Upper lobe of right lung (tissue), 1 donor: Measurements from ENCODE around the gene NMNAT2. TPM values are rescaled to one million over a fixed set of nuclear protein-coding genes. Genes with fewer than 3 reads are reported as not detected.
A peak's percentile ranks its signal among the peaks of the same experiment; 100 is the strongest.

ENCODE experiments used
- ATAC-seq: fragments of 200-7000 bp; cut with Tn5 transposase; one replicate; pipeline ENCODE4 v1.9.1; 2020; ENCODE audit warnings: mild to moderate bottlenecking, moderate library complexity
- DNase-seq: peaks from one replicate; pipeline ENCODE4 v3.0.0-alpha.2; 2020
- H3K27ac ChIP-seq: fragments of 200-600 bp; one replicate; pipeline ENCODE4 v1.8.0; 2022
- H3K27me3 ChIP-seq: fragments of 200-600 bp; one replicate; pipeline ENCODE4 v1.8.0; 2022; ENCODE audit warnings: mild to moderate bottlenecking
- H3K36me3 ChIP-seq: fragments of 200-600 bp; one replicate; pipeline ENCODE4 v1.8.0; 2022
- H3K4me1 ChIP-seq: fragments of 200-600 bp; one replicate; pipeline ENCODE4 v1.8.0; 2022
- H3K4me3 ChIP-seq: fragments of 200-600 bp; one replicate; pipeline ENCODE4 v1.8.0; 2022; ENCODE audit warnings: mild to moderate bottlenecking
- H3K9me3 ChIP-seq: fragments of 200-600 bp; one replicate; pipeline ENCODE4 v1.8.0; 2022
- intact Hi-C: fragments of 100-400 bp; cut with DNase I; formaldehyde crosslinking; loops from one replicate; pipeline ENCODE4 v1.11.0; 2022
- total RNA-seq: library from RNA; stranded (reverse); fragmentation: NEBNext Ultra II Directional; extraction: Animal tissue kit (Norgen Biotek cat#: 25700); gene quantifications from one replicate; pipeline ENCODE4 v1.2.1, GENCODE V29; 2021
- TF ChIP-seq, protein P1 (sequence below): fragments of 200-600 bp; IDR thresholded peaks from one replicate; pipeline ENCODE4 v1.8.0; 2022; ENCODE audit warnings: antibody characterized with exemption
- donor health status: DM: no; HTN: yes; CAD: no; lungs with severe emphysema.

The NMNAT2 gene
- total RNA-seq, 1 donor from 2014 or later = 0.38 TPM

DNA sequence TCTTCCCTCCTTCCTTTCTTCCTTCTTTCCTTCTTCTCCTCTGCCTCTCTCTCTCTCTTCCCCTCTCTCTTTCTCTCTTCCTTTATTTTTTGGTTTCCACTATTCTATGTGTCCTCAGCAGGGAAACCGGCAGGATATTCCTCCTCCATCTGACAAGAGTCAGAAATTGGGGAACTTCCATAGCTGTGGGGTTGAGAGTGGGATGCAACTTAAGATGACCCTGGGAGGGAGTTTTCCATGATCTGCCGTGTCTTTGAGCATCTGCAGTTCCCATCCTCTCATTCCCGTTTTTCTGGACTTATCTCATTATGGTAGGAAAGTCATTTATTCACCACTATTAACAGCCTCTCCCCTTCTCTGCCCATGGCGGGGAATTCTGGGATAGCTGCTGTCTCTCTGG lies 98.6 kb downstream of the NMNAT2 start:
- no peaks in the 10 kb centered on the region for H3K9me3 ChIP-seq
- H3K4me3 ChIP-seq = no peak overlapping the region
- TF ChIP-seq, protein P1, sequence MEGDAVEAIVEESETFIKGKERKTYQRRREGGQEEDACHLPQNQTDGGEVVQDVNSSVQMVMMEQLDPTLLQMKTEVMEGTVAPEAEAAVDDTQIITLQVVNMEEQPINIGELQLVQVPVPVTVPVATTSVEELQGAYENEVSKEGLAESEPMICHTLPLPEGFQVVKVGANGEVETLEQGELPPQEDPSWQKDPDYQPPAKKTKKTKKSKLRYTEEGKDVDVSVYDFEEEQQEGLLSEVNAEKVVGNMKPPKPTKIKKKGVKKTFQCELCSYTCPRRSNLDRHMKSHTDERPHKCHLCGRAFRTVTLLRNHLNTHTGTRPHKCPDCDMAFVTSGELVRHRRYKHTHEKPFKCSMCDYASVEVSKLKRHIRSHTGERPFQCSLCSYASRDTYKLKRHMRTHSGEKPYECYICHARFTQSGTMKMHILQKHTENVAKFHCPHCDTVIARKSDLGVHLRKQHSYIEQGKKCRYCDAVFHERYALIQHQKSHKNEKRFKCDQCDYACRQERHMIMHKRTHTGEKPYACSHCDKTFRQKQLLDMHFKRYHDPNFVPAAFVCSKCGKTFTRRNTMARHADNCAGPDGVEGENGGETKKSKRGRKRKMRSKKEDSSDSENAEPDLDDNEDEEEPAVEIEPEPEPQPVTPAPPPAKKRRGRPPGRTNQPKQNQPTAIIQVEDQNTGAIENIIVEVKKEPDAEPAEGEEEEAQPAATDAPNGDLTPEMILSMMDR = no peak
- ATAC-seq (no peak), DNase-seq (no peak)
- no peaks in the 10 kb centered on the region for H3K27me3 ChIP-seq
- intact Hi-C loops = no loop called here
- no peak overlapping the region for H3K27ac ChIP-seq
- no peaks in the 10 kb centered on the region for H3K36me3 ChIP-seq
- peaks cover 13% of the 10 kb centered on the region for H3K4me1 ChIP-seq

DNA sequence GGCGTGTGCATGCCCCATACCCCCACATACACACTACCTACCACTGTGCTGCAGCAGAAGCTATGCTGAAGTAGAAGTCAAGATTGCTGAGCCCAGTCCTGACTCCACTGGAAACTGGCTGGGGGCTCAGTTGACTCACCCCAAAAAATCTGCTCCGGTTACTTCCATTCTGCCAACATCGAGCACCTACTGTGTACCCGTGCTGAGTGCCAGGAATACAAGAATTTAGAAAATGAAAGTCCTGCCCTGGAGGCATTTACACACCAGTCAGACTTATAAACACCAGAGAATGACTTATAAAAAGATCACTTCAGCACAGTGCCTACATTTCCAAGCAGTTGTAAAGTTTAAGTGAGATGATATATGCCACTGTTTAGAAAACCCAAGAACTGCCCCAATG lies 99.1 kb downstream of the NMNAT2 start:
- ATAC-seq (no peak), DNase-seq (no peak)
- intact Hi-C loops = no loop called here
- Histone ChIP-seq H3K4me1 (peaks cover 13% of the 10 kb centered on the region), H3K9me3 (no peaks in the 10 kb centered on the region), H3K27me3 (no peaks in the 10 kb centered on the region), H3K27ac (peak overlapping the region; percentile 13), H3K4me3 (no peak overlapping the region), H3K36me3 (no peaks in the 10 kb centered on the region)
- TF ChIP-seq, protein P1 = no peak

DNA sequence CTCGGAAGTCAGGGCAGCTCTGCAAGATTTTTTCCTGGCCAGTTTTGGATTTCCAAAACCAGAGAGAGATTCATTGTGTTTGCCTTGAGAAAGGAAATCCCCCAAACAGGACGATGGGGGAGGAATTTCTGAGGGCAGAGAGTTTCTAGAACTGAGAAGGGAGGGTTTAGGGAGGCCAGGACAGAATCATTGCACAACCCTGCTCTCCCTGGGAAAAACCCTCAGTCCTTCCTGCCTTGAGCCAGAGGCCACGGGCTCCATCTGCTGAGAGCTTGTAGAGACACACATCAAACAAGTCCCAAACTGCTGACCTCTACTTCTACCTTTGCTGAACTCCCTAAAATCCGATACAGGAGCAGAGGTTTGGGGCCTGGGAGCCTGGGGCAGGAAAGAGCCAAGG lies 99.7 kb downstream of the NMNAT2 start:
- Histone ChIP-seq H3K9me3 (no peaks in the 10 kb centered on the region), H3K27me3 (no peaks in the 10 kb centered on the region), H3K27ac (peak overlapping the region; percentile 60), H3K4me3 (no peak overlapping the region), H3K4me1 (peaks cover 13% of the 10 kb centered on the region), H3K36me3 (no peaks in the 10 kb centered on the region)
- TF ChIP-seq, protein P1 = peak; percentile 58
- intact Hi-C loops = no loop called here
- ATAC-seq (peak; percentile 95), DNase-seq (peak; percentile 79)

DNA sequence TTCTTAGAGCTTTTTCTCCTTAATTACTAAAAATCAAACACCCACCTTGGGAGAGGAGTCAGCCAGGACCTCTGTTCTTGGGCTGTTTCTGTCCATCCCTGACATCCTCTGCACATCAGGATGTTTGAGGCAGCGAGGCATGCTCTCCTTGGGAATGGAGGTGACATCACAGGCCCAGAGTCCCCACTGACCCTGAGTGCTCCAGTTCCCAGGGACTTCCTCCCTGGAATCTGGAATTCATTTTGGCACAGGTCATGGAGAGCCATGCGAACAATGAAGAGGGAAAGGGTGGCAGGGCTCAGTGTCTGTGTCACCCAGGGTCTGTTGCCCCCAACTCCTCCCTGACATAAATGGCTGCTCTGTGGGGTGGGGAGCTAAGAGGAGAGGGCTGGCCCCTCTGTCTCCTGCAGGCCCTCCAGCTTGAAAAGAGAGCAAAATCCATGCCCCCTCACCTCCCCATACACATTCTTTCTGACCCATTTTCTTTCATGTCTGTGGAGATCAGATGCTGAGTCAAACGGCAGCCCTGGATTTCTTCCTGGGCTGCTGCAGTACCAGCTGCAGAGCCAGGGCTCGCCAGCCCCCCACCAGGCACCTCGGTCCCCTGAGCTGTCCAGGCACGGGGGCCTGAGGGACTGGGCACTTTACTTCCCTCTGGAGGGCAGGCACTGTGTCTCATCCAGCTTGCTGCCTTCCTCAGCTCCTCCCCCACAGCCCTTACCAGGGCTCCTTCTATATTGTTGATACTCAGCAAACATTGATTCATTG lies 102.0 kb downstream of the NMNAT2 start:
- H3K36me3 ChIP-seq = no peaks in the 10 kb centered on the region

DNA sequence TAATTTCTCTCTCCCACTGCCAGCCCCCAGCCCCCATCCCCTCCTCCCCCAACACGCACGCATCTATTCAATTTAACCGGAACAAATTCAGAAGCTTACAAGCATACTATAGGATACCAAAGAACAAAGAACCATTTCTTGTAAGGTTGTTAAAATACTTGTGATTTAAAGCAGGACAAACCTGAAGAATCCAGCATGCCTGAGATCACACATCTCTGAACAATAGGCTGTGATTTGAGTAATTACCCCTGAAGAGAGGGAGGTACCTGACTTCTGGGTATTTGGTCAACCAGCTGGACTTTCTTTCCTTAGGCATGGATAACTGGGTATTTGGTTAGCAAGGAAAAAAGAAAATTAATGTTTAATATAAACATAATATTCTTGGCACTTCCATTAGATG lies 105.1 kb downstream of the NMNAT2 start:
- Histone ChIP-seq H3K9me3 (no peaks in the 10 kb centered on the region), H3K4me3 (no peak overlapping the region), H3K4me1 (peaks cover 8% of the 10 kb centered on the region), H3K27ac (no peak overlapping the region), H3K27me3 (no peaks in the 10 kb centered on the region), H3K36me3 (no peaks in the 10 kb centered on the region)
- ATAC-seq = no peak
- no peak for DNase-seq
- intact Hi-C loops = no loop called here
- TF ChIP-seq, protein P1 = no peak

More for the DNA sequence above, 102.0 kb downstream of the NMNAT2 start:
- Histone ChIP-seq H3K27ac (no peak overlapping the region), H3K9me3 (no peaks in the 10 kb centered on the region), H3K27me3 (no peaks in the 10 kb centered on the region), H3K4me1 (peaks cover 14% of the 10 kb centered on the region), H3K4me3 (no peak overlapping the region)
- TF ChIP-seq, protein P1 = no peak
- DNase-seq (no peak), ATAC-seq (no peak)
- intact Hi-C loops = no loop called here
